NB4 (cell line): ENCODE data around the gene SLC7A5.

ENCODE experiments used
- MYC ChIP-seq: IDR thresholded peaks from 2 replicates; pipeline ENCODE4 v1.6.1; 2011; ENCODE audit warnings: low read depth, low read length
- POLR2A ChIP-seq: IDR thresholded peaks from 2 replicates; pipeline ENCODE4 v1.6.1; 2011; ENCODE audit warnings: mild to moderate bottlenecking; ENCODE audit not compliant: insufficient read length; ENCODE audit errors: extremely low read depth
- TF ChIP-seq, protein P1 (sequence below): IDR thresholded peaks from one replicate; pipeline ENCODE4 v1.5.1; 2012; ENCODE audit warnings: low read depth, low read length
- TF ChIP-seq, protein P2 (sequence below): IDR thresholded peaks from 2 replicates; pipeline ENCODE4 v1.6.1; 2011; ENCODE audit warnings: low read depth, low read length

DNA sequence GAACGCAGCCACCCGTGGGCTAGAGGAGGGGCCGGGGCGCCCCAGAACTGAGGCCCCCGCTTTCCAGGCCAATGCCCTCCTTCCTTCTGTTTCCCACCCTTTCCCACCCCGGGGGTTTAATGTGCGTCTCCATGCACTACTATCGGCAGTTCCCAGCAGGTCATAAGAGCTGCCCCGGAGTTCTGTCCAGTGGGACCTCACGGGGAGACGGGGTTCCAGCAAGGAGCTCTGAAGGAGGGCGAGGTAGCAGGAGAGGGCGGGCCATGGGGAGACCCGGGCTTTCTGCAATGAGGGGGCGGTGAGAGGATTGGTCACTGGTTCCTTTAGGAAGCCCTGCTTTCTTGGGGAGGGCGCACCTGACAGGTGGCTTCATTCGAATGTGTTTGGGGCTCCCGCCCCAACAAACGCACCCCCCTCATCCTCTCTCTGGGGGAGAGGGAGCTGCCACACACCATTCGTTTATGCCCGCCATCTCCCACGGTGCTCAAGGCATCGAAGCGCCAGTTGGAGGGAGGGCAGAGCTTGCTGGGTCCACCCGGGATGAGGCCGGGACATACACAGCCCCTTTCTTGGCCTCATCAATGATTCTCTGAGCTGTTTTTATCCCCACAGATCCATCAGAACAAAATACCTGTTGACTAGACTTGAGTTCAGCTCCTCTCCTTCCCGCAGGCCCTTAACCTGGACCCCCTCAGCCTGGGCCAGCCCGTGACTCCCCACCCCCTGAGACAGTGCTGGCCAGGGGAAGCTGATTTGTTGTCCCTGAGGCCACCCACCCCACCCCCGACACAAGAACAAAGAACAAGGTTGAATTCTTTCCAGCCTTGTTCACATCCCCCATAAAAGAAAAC, 44.1 kb downstream of the SLC7A5 start:
- TF ChIP-seq, protein P1, sequence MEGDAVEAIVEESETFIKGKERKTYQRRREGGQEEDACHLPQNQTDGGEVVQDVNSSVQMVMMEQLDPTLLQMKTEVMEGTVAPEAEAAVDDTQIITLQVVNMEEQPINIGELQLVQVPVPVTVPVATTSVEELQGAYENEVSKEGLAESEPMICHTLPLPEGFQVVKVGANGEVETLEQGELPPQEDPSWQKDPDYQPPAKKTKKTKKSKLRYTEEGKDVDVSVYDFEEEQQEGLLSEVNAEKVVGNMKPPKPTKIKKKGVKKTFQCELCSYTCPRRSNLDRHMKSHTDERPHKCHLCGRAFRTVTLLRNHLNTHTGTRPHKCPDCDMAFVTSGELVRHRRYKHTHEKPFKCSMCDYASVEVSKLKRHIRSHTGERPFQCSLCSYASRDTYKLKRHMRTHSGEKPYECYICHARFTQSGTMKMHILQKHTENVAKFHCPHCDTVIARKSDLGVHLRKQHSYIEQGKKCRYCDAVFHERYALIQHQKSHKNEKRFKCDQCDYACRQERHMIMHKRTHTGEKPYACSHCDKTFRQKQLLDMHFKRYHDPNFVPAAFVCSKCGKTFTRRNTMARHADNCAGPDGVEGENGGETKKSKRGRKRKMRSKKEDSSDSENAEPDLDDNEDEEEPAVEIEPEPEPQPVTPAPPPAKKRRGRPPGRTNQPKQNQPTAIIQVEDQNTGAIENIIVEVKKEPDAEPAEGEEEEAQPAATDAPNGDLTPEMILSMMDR: no peak
- TF ChIP-seq, protein P2, sequence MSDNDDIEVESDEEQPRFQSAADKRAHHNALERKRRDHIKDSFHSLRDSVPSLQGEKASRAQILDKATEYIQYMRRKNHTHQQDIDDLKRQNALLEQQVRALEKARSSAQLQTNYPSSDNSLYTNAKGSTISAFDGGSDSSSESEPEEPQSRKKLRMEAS: no peak
- no peak for TF ChIP-seq POLR2A
- no peak for TF ChIP-seq MYC
